HepG2 (cell line): ENCODE results near the gene NDUFA13. TPM values are rescaled to one million over a fixed set of nuclear protein-coding genes. Genes with fewer than 3 reads are reported as not detected.

Experiments
- ETV6 ChIP-seq: sonication (generic); formaldehyde crosslinking; conservative IDR thresholded peaks from 2 replicates; pipeline ENCODE4 v1.4.0; 2020; ENCODE audit warnings: missing genetic modification reagents
- HNRNPH1 ChIP-seq: fragments of 200-400 bp; formaldehyde crosslinking; optimal IDR thresholded peaks from 2 replicates; pipeline ENCODE3; 2017; ENCODE audit warnings: mild to moderate bottlenecking, low read depth, low read length
- PCBP2 ChIP-seq: fragments of 200-400 bp; formaldehyde crosslinking; optimal IDR thresholded peaks from 2 replicates; pipeline ENCODE3; 2018; ENCODE audit warnings: low read length, low read depth; ENCODE audit not compliant: poor library complexity, severe bottlenecking
- POGZ ChIP-seq: sonication (generic); formaldehyde crosslinking; IDR thresholded peaks from 2 replicates; pipeline ENCODE4 v1.4.0; 2020; ENCODE audit warnings: mild to moderate bottlenecking, missing genetic modification reagents
- SMAD9 ChIP-seq: sonication (generic); formaldehyde crosslinking; IDR thresholded peaks from 2 replicates; pipeline ENCODE4 v1.5.1; 2020; ENCODE audit warnings: mild to moderate bottlenecking, missing genetic modification reagents
- ZNF772 ChIP-seq: sonication (generic); formaldehyde crosslinking; IDR thresholded peaks from 2 replicates; pipeline ENCODE4 v1.5.0; 2020; ENCODE audit warnings: mild to moderate bottlenecking, missing genetic modification reagents
- ZNF83 ChIP-seq: sonication (generic); formaldehyde crosslinking; IDR thresholded peaks from 2 replicates; pipeline ENCODE4 v1.4.0; 2020; ENCODE audit warnings: missing genetic modification reagents, mild to moderate bottlenecking, borderline replicate concordance
- polyA plus RNA-seq, 8 experiments: library from polyadenylated mRNA; depleted of rRNA in 3 of 8; stranded (reverse) in 7 of 8; unstranded in 1 of 8; fragments of >200 nt; fragmentation: Illumina TruSeq in 4 of 8; extraction: Trizol in 4 of 8; gene quantifications; 2 replicates each; pipeline versions ENCODE4 v1.2.1 to v1.2.3, GENCODE V29; 2011 to 2016; ENCODE audit warnings: low read depth in 4 of 8, missing spikeins in 1 of 8, mixed read lengths in 1 of 8; ENCODE audit not compliant: insufficient read depth in 1 of 8
- total RNA-seq, 5 experiments: library from RNA; depleted of rRNA; stranded (reverse); fragments of >200 nt; fragmentation: Illumina TruSeq; extraction: Trizol; gene quantifications; 2 replicates each; pipeline ENCODE4 v1.2.3, GENCODE V29; 2016; ENCODE audit warnings: low read depth in 1 of 5
- TF ChIP-seq, protein P1 (sequence below): sonication (generic); formaldehyde crosslinking; IDR thresholded peaks from 2 replicates; pipeline ENCODE4 v1.4.0; 2020; ENCODE audit warnings: mild to moderate bottlenecking, missing genetic modification reagents
- TF ChIP-seq, protein P2 (sequence below): sonication (generic); formaldehyde crosslinking; IDR thresholded peaks from 2 replicates; pipeline ENCODE4 v1.4.0; 2020; ENCODE audit warnings: mild to moderate bottlenecking, missing genetic modification reagents
- TF ChIP-seq, protein P3 (sequence below): sonication (generic); formaldehyde crosslinking; IDR thresholded peaks from 2 replicates; pipeline ENCODE4 v1.5.0; 2020; ENCODE audit warnings: mild to moderate bottlenecking, missing genetic modification reagents
- TF ChIP-seq, protein P4 (sequence below): sonication (generic); formaldehyde crosslinking; IDR thresholded peaks from 2 replicates; pipeline ENCODE4 v1.5.1; 2020; ENCODE audit warnings: mild to moderate bottlenecking, missing genetic modification reagents
- TF ChIP-seq, protein P5 (sequence below): sonication (generic); formaldehyde crosslinking; IDR thresholded peaks from 2 replicates; pipeline ENCODE4 v1.5.0; 2020; ENCODE audit warnings: mild to moderate bottlenecking, missing genetic modification reagents
- TF ChIP-seq, protein P6 (sequence below): sonication (generic); formaldehyde crosslinking; IDR thresholded peaks from 2 replicates; pipeline ENCODE4 v1.5.0; 2020; ENCODE audit warnings: missing genetic modification reagents

Gene NDUFA13
- total and polyA plus RNA-seq, 2 of the 13 experiments (the other 11 are each of a cell fraction or from before 2014, with no cell fraction given) = 337 to 366 TPM

DNA sequence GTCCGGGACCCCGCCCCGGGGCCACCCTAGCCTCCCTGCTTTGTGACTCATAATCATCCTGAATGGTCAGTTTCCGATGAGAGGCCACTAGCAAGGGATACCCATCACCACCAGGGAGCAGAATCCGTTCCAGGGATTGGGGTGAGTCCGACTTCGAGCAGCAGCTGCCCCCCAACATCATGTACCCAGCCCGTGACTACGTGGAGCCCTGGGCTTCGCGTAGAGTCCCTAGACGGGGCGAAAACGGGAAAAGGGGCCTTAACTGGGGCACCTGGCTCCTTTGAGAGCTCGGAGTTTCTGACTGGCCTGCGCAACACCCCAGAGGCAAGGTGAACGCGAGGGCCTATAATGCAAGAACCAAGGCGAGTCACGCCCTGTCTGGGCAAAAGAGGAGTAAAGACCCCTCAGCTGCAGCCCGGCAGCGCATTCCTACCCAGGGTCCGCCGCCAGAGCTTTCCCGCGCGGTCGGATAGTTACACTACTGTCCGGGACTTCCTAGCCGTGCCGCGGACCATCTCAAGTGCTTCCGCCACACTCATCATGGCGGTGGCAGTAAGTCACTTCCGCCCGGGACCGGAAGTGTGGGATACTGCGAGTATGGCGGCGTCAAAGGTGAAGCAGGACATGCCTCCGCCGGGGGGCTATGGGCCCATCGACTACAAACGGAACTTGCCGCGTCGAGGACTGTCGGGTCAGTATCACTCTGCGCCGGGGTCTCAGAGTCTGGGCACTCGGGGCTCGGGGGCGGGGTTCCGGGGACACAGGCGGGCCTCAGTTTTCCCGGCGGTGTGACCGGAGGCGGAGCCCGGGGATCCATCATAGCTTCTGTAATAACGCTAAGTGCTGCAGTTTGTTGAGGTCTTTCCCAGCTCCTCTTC is at the start of gene NDUFA13 (continued):
- TF ChIP-seq, protein P1, sequence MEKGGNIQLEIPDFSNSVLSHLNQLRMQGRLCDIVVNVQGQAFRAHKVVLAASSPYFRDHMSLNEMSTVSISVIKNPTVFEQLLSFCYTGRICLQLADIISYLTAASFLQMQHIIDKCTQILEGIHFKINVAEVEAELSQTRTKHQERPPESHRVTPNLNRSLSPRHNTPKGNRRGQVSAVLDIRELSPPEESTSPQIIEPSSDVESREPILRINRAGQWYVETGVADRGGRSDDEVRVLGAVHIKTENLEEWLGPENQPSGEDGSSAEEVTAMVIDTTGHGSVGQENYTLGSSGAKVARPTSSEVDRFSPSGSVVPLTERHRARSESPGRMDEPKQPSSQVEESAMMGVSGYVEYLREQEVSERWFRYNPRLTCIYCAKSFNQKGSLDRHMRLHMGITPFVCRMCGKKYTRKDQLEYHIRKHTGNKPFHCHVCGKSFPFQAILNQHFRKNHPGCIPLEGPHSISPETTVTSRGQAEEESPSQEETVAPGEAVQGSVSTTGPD (CRISPR knock-in tag) = no peak
- TF ChIP-seq, protein P2, sequence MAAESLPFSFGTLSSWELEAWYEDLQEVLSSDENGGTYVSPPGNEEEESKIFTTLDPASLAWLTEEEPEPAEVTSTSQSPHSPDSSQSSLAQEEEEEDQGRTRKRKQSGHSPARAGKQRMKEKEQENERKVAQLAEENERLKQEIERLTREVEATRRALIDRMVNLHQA (CRISPR knock-in tag) = no peak
- TF ChIP-seq PCBP2 (no peak), ZNF772 (CRISPR knock-in tag) (no peak; the same call in 1 of the 2 replicates), ETV6 (CRISPR knock-in tag) (no peak), ZNF83 (CRISPR knock-in tag) (no peak), SMAD9 (CRISPR knock-in tag) (peak; percentile 53; the same call in 1 of the 2 replicates), POGZ (peak; percentile 73), HNRNPH1 (no peak)
- TF ChIP-seq, protein P3, sequence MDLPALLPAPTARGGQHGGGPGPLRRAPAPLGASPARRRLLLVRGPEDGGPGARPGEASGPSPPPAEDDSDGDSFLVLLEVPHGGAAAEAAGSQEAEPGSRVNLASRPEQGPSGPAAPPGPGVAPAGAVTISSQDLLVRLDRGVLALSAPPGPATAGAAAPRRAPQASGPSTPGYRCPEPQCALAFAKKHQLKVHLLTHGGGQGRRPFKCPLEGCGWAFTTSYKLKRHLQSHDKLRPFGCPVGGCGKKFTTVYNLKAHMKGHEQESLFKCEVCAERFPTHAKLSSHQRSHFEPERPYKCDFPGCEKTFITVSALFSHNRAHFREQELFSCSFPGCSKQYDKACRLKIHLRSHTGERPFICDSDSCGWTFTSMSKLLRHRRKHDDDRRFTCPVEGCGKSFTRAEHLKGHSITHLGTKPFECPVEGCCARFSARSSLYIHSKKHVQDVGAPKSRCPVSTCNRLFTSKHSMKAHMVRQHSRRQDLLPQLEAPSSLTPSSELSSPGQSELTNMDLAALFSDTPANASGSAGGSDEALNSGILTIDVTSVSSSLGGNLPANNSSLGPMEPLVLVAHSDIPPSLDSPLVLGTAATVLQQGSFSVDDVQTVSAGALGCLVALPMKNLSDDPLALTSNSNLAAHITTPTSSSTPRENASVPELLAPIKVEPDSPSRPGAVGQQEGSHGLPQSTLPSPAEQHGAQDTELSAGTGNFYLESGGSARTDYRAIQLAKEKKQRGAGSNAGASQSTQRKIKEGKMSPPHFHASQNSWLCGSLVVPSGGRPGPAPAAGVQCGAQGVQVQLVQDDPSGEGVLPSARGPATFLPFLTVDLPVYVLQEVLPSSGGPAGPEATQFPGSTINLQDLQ (CRISPR knock-in tag) = 0 out of 2 replicates have a peak, but pooled peaks have one; percentile 19
- TF ChIP-seq, protein P4, sequence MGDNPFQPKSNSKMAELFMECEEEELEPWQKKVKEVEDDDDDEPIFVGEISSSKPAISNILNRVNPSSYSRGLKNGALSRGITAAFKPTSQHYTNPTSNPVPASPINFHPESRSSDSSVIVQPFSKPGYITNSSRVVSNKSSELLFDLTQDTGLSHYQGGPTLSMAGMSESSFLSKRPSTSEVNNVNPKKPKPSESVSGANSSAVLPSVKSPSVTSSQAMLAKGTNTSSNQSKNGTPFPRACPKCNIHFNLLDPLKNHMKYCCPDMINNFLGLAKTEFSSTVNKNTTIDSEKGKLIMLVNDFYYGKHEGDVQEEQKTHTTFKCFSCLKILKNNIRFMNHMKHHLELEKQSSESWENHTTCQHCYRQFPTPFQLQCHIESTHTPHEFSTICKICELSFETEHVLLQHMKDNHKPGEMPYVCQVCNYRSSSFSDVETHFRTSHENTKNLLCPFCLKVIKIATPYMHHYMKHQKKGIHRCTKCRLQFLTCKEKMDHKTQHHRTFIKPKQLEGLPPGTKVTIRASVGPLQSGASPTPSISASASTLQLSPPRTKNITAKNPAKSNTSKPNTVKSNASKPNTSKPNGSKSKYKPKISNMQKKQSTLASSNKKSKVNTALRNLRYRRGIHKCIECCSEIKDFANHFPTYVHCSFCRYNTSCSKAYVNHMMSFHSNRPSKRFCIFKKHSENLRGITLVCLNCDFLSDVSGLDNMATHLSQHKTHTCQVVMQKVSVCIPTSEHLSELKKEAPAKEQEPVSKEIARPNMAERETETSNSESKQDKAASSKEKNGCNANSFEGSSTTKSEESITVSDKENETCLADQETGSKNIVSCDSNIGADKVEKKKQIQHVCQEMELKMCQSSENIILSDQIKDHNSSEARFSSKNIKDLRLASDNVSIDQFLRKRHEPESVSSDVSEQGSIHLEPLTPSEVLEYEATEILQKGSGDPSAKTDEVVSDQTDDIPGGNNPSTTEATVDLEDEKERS (CRISPR knock-in tag) = no peak; the same call in 1 of the 2 replicates
- TF ChIP-seq, protein P5, sequence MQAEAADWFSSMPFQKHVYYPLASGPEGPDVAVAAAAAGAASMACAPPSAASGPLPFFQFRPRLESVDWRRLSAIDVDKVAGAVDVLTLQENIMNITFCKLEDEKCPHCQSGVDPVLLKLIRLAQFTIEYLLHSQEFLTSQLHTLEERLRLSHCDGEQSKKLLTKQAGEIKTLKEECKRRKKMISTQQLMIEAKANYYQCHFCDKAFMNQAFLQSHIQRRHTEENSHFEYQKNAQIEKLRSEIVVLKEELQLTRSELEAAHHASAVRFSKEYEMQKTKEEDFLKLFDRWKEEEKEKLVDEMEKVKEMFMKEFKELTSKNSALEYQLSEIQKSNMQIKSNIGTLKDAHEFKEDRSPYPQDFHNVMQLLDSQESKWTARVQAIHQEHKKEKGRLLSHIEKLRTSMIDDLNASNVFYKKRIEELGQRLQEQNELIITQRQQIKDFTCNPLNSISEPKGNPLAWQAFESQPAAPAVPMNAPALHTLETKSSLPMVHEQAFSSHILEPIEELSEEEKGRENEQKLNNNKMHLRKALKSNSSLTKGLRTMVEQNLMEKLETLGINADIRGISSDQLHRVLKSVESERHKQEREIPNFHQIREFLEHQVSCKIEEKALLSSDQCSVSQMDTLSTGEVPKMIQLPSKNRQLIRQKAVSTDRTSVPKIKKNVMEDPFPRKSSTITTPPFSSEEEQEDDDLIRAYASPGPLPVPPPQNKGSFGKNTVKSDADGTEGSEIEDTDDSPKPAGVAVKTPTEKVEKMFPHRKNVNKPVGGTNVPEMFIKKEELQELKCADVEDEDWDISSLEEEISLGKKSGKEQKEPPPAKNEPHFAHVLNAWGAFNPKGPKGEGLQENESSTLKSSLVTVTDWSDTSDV = no peak; the same call in 1 of the 2 replicates
- TF ChIP-seq, protein P6, sequence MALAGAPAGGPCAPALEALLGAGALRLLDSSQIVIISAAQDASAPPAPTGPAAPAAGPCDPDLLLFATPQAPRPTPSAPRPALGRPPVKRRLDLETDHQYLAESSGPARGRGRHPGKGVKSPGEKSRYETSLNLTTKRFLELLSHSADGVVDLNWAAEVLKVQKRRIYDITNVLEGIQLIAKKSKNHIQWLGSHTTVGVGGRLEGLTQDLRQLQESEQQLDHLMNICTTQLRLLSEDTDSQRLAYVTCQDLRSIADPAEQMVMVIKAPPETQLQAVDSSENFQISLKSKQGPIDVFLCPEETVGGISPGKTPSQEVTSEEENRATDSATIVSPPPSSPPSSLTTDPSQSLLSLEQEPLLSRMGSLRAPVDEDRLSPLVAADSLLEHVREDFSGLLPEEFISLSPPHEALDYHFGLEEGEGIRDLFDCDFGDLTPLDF (CRISPR knock-in tag) = peak; percentile 89
